VCaP (cell line): ENCODE results near the gene SELENOK.

Source experiments
- H3K27ac ChIP-seq: fragments of 450-650 bp; 2 replicates; pipeline ENCODE4 v1.5.1; 2017
- TF ChIP-seq, protein P1 (sequence below): fragments of 450-650 bp; conservative IDR thresholded peaks from 2 replicates; pipeline ENCODE4 v1.5.1; 2017; ENCODE audit warnings: mild to moderate bottlenecking, moderate library complexity

The SELENOK gene

DNA sequence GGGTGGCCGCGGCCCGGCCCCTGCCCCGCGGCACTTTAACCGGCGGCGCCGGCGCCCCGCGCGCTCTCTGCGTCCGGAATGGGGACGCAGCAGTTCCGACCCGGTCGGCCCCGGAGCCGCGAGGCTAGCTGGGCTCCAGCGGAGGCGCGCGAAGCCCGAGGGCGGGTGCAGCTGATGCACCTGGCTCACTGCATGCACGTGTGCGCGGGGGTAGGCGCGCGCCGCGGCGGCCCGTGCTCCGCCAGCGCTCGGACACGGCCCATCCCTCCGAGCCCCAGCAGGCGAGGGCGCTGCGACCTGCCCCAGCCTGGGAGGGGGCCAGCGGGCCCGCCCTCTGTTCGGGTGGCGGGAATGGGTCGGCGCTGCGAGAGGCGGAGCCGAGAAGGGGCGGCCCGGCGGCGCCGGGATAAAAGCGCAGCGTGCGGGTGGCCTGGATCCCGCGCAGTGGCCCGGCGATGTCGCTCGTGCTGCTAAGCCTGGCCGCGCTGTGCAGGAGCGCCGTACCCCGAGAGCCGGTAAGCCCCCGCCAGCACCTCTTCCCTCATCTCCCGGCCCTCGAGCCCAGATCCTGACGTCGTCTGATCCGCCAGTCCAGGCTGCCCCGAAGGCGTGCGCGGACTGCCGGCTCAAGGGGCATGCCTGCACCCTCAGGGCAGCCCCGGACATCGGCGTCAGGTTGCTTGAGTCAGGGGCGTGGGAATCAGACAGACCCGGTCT lies 45.4 kb downstream of the SELENOK start, which contains the start of the genes CHDH and IL17RB:
CHDH (minus strand) TSS at position 286 of the 717 bp plus-strand sequence. CDS start 22,411 bp downstream, outside the sequence.
IL17RB (plus strand) TSS at position 435 of the 717 bp plus-strand sequence; CDS start at position 456, 21 bp downstream.
- H3K27ac ChIP-seq: peak within 1 kb of the TSS; percentile 94
- TF ChIP-seq, protein P1, sequence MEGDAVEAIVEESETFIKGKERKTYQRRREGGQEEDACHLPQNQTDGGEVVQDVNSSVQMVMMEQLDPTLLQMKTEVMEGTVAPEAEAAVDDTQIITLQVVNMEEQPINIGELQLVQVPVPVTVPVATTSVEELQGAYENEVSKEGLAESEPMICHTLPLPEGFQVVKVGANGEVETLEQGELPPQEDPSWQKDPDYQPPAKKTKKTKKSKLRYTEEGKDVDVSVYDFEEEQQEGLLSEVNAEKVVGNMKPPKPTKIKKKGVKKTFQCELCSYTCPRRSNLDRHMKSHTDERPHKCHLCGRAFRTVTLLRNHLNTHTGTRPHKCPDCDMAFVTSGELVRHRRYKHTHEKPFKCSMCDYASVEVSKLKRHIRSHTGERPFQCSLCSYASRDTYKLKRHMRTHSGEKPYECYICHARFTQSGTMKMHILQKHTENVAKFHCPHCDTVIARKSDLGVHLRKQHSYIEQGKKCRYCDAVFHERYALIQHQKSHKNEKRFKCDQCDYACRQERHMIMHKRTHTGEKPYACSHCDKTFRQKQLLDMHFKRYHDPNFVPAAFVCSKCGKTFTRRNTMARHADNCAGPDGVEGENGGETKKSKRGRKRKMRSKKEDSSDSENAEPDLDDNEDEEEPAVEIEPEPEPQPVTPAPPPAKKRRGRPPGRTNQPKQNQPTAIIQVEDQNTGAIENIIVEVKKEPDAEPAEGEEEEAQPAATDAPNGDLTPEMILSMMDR: no peak

DNA sequence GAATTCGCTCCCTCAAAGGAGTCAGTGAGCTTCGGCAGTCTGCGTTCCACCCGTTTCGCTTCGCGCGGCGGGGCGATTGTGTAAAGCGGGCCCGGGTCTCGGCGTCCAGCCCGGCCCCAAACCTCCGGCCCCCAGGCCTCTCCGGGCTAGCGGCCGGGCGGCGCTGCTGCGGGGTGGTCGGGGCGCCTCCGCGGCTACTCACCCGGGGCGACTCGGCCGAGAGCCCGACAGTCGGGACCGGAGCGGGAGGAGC lies 45.9 kb downstream of the SELENOK start:
- H3K27ac ChIP-seq: peak overlapping the region; percentile 94
- TF ChIP-seq, protein P1: 0 out of 2 replicates have a peak, but pooled peaks have one; percentile 21

DNA sequence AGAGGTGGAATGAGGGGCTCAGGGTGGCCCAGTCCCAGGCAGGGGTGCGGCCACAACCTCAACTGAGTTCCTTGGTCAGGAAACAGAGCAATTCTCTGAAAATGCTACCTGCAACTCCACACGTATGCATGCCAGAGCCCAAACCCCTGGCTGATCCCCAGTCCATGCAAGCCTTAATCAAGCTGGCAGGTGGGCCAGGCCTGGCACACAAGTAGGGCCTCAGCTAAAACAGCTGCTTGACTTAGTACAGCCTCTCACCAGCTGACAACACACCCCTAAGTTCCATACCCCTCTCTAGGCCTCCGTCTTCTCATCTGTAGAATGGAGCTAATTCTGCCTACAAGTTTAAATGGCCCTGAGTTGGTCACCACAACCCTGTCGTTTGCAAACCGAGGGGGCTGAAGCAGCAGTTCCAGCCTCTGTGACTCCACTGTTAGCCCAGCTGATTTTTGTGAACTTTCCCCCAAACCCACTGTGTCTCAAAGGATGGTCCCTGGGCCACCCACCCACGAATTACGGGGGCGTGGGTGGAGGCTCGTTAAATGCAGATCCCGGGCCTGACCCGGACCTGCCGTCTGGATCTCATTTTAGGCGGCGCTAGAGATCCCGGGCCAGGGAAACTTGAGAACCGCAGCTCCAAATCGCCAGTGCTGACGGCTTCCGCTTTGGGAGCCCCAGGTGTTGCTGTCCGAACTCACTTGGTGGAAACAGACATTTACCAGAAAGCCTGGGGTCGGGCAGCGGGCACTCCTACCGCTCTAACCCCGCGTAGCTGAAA lies 46.4 kb downstream of the SELENOK start:
- H3K27ac ChIP-seq: peak overlapping the region; percentile 94
- TF ChIP-seq, protein P1: peak; percentile 65

DNA sequence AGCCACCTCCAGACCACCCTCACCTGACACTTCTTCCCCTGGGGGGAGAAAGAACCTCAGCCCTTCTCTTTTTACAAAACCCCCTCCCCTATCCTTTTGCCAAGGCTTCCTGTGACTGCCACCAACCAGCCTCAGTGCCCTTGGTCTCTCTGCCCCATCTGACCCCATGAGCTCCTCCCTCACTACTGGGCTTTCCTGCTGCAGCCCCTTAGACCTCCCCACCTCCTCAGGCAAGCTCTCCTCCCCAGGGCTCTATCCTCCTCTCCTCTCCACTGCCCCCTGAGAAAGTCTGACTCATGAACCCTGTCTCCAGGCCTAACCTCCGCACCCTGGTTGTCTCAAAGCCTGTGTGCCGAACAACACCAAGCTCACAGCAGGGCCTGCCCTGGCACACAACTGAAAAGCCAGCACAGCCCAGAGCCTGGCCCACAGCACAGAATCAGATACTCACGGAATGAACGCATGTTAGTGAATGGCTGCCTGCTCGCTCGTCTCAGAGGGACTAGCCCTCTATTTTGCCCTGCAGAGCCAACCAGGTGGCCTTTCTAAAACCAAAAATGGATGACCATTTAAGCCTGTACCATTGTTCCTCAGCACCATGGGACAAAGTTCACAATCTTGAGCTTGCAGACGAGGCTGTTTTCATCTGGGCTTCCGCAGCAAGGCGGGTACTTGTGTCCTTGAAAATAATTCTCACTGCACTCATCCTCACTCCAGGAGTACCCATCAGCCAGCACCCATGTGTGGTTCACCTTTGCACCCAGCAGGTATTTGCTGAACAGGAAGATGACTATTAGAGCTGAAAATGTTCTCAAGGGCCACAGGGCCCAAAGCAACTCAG lies 47.2 kb downstream of the SELENOK start:
- H3K27ac ChIP-seq: peak overlapping the region; percentile 94
- TF ChIP-seq, protein P1: no peak

DNA sequence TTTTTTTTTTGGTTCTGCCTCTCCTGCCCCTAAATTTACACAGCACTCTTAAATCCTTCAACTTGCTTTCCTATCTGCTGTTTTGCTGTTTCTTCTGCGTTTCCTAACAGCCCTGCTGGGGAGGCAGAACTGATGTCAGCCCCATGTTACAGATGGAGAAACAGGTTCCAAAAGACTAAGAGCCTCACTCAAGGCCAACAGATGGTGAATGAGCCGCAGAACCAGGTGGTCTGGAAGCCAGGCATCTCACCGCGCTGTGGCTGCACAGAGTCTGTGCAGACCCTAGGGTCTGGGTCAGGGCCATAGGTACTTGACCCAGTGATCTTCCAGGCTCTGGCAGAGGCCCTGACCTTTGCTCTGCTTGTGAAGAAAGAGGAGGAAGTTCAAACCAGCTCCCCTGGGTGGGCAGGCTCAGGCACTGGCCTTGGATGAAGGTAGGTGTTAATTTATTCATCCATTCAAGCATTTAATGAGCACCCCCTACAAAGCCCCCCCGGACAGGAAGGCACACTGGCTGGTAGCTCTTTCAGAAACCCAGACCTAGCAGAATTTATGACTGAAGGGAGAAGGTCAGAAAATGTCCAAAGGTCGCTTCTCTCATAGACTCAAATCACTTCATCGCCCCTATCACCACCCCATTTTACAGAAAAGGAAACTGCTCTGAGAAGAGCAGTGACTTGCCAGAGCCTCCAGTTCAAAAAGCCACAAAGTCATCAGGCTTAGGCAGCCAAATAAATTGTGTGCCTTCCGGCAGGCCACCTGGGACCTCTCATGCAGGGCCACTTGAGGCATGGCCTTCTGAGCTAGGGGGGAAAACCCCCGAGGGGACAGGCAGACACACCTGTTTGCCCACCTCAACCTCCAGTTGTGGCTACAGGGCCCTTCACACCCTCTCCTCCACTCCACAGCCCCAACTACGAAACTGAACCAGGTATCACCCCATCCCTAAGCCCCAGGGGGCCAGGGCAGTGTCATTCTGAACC lies 48.2 kb downstream of the SELENOK start:
- peak overlapping the region; percentile 94 for H3K27ac ChIP-seq
- TF ChIP-seq, protein P1: no peak

DNA sequence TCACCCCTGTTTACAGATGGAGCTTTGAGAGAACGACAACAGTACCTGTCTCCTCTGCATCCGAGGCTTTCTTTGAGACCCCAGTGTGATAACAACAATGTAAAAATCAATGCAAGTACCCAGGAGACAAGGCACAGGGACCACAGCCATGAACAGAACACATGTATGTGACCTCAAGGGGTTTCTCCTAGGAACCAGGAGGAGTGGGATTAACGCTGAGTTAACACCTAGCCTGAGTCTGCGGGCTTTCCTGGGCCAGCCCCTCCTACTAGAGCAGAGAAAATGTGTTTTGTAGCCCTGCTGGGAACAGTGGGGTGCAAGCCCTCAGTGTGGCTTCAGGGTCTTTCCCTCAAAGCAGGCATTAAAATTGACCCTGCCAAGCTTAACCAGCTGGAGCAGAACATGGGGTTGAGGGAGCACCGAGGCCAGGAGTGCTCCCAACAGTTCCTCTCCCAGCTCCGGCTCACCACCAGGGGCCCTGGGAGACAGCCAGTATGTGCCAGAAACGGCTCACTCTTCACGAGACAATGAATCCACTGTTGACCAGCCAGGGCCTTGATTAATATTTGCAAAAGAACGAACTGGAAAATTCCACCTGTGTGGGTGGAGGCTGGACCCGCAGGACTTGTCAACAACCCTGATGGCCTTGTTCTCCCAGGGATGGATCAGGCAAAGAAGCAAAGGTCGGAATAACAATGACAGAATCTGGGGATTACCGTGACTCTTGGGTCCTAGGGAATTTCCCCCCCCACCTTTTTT lies 49.0 kb downstream of the SELENOK start:
- peak overlapping the region; percentile 94 for H3K27ac ChIP-seq
- TF ChIP-seq, protein P1: peak; percentile 76
